Neural cell (in vitro differentiated cells): ENCODE data around the gene XRRA1. TPM values are rescaled to one million over a fixed set of nuclear protein-coding genes. Genes with fewer than 3 reads are reported as not detected.

Experiments used
- H2AFZ ChIP-seq: fragments of 200-600, 300-800 bp; sonication (generic), shearing (Covaris generic); 2 replicates; pipeline ENCODE4 v1.6.0; 2014; ENCODE audit warnings: low read depth, mild to moderate bottlenecking, antibody characterized with exemption, low read length, moderate library complexity
- H3F3A ChIP-seq: fragments of 200-600 bp; shearing (Covaris generic); 2 replicates; pipeline ENCODE4 v1.6.1; 2016; ENCODE audit warnings: mild to moderate bottlenecking, moderate library complexity, mixed read lengths, antibody characterized with exemption, low read length; ENCODE audit not compliant: insufficient read depth, poor library complexity, severe bottlenecking
- H3K27ac ChIP-seq: fragments of 200-600, 300-800 bp; sonication (generic), shearing (Covaris generic); 2 replicates; pipeline ENCODE4 v1.5.1; 2014; ENCODE audit warnings: mild to moderate bottlenecking, low read length, moderate library complexity
- H3K27me3 ChIP-seq: fragments of 300-800, 200-600 bp; sonication (generic), shearing (Covaris generic); 2 replicates; pipeline ENCODE4 v1.6.0; 2014; ENCODE audit warnings: mild to moderate bottlenecking, low read depth, low read length, moderate library complexity; ENCODE audit not compliant: insufficient read depth
- H3K36me3 ChIP-seq: fragments of 300-800, 200-600 bp; sonication (generic), shearing (Covaris generic); 2 replicates; pipeline ENCODE4 v1.5.1; 2014; ENCODE audit warnings: mild to moderate bottlenecking, antibody characterized with exemption, low read length, moderate library complexity; ENCODE audit not compliant: insufficient read depth
- H3K4me2 ChIP-seq: fragments of 300-800, 200-600 bp; sonication (generic), shearing (Covaris generic); 2 replicates; pipeline ENCODE4 v1.6.0; 2014; ENCODE audit warnings: mild to moderate bottlenecking, low read length
- H3K4me3 ChIP-seq: fragments of 300-800, 200-600 bp; sonication (generic), shearing (Covaris generic); 2 replicates; pipeline ENCODE4 v1.5.1; 2014; ENCODE audit warnings: mild to moderate bottlenecking, low read length, moderate library complexity
- H3K79me2 ChIP-seq: fragments of 200-600 bp; shearing (Covaris generic); replicated peaks from 2 replicates; pipeline ENCODE4 v1.6.0; 2014; ENCODE audit warnings: mild to moderate bottlenecking, low read length, moderate library complexity; ENCODE audit not compliant: insufficient read depth
- H3K9ac ChIP-seq: fragments of 300-800, 200-600 bp; sonication (generic), shearing (Covaris generic); 2 replicates; pipeline ENCODE4 v1.6.1; 2016; ENCODE audit warnings: mild to moderate bottlenecking, low read length, mixed read lengths
- H3K9me2 ChIP-seq: fragments of 200-600 bp; shearing (Covaris generic); 2 replicates; pipeline ENCODE4 v1.6.1; 2016; ENCODE audit warnings: mild to moderate bottlenecking, low read length, mixed read lengths; ENCODE audit not compliant: insufficient read depth
- H3K9me3 ChIP-seq: fragments of 200-600, 300-800 bp; sonication (generic), shearing (Covaris generic); 2 replicates; pipeline ENCODE4 v1.6.1; 2016; ENCODE audit warnings: mild to moderate bottlenecking, mixed run types, low read length, moderate library complexity, mixed read lengths
- H4K20me1 ChIP-seq: fragments of 200-600 bp; shearing (Covaris generic); 2 replicates; pipeline ENCODE4 v1.6.1; 2016; ENCODE audit warnings: mild to moderate bottlenecking, mixed run types; ENCODE audit not compliant: insufficient read depth
- EP300 ChIP-seq: fragments of 450-650 bp; conservative IDR thresholded peaks from 2 replicates; pipeline ENCODE4 v1.6.1; 2014; ENCODE audit warnings: antibody characterized with exemption, mild to moderate bottlenecking, moderate library complexity; ENCODE audit not compliant: poor library complexity, severe bottlenecking
- EZH2 ChIP-seq: fragments of 200-600, 300-800 bp; shearing (Covaris generic), sonication (generic); IDR thresholded peaks from 2 replicates; pipeline ENCODE4 v1.6.1; 2014; ENCODE audit warnings: antibody characterized with exemption, low read length, borderline replicate concordance, mild to moderate bottlenecking; ENCODE audit not compliant: insufficient read depth, poor library complexity, severe bottlenecking
- MXI1 ChIP-seq: fragments of 450-650 bp; conservative IDR thresholded peaks from 2 replicates; pipeline ENCODE4 v1.6.1; 2014; ENCODE audit warnings: antibody characterized with exemption, mild to moderate bottlenecking; ENCODE audit not compliant: poor library complexity, severe bottlenecking
- POLR2AphosphoS5 ChIP-seq: IDR thresholded peaks from 2 replicates; pipeline ENCODE4 v1.6.1; 2012
- RAD21 ChIP-seq: fragments of 450-650 bp; conservative IDR thresholded peaks from 2 replicates; pipeline ENCODE4 v1.6.1; 2014; ENCODE audit warnings: antibody characterized with exemption, mild to moderate bottlenecking, moderate library complexity
- REST ChIP-seq: IDR thresholded peaks from 2 replicates; pipeline ENCODE4 v1.6.1; 2012; ENCODE audit warnings: borderline replicate concordance
- SMC3 ChIP-seq: fragments of 450-650 bp; conservative IDR thresholded peaks from 2 replicates; pipeline ENCODE4 v1.6.1; 2014; ENCODE audit warnings: antibody characterized with exemption, mild to moderate bottlenecking, moderate library complexity; ENCODE audit not compliant: poor library complexity
- TAF1 ChIP-seq: IDR thresholded peaks from 2 replicates; pipeline ENCODE4 v1.6.1; 2012; ENCODE audit warnings: low read depth
- polyA plus RNA-seq: library from polyadenylated mRNA; depleted of rRNA; stranded (reverse); fragments of >200 nt; gene quantifications from 2 replicates; pipeline ENCODE4 v1.2.3, GENCODE V29; 2014
- TF ChIP-seq, protein P1 (sequence below): fragments of 450-650 bp; IDR thresholded peaks from 2 replicates; pipeline ENCODE4 v1.5.1; 2014; ENCODE audit warnings: antibody characterized with exemption, mild to moderate bottlenecking, moderate library complexity; ENCODE audit not compliant: poor library complexity, severe bottlenecking

Gene XRRA1
- polyA plus RNA-seq, 1 donor from 2014 or later: 2.7 TPM

DNA sequence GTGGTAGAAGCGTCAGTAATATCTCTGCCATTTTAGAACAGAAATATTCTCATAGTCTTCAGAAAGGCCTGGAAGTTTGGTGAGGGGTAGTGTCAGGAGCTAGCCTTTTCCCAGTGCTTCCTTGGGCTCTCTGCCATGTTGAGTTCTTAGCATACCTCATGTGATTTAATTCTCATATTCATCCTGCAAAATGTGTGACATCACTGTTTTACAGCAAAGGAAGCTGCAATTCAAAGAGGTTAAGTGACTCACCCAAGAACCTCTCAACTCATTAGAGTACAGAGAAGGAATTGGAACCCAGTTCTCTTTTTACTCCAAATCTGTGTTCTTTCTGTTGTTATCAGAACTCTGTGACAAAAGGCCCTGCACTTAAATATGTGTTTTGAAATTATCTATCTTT is 128.1 kb downstream of the XRRA1 start:
- H2AFZ ChIP-seq: no peak overlapping the region
- no peak overlapping the region for H3K27ac ChIP-seq
- H3F3A ChIP-seq: no peaks in the 10 kb centered on the region
- H3K9ac ChIP-seq: no peak overlapping the region
- no peaks in the 10 kb centered on the region for H4K20me1 ChIP-seq
- H3K27me3 ChIP-seq: no peaks in the 10 kb centered on the region
- TF ChIP-seq EZH2 (no peak), REST (no peak), SMC3 (no peak), POLR2AphosphoS5 (no peak), TAF1 (no peak), RAD21 (no peak), MXI1 (no peak), EP300 (no peak)
- TF ChIP-seq, protein P1, sequence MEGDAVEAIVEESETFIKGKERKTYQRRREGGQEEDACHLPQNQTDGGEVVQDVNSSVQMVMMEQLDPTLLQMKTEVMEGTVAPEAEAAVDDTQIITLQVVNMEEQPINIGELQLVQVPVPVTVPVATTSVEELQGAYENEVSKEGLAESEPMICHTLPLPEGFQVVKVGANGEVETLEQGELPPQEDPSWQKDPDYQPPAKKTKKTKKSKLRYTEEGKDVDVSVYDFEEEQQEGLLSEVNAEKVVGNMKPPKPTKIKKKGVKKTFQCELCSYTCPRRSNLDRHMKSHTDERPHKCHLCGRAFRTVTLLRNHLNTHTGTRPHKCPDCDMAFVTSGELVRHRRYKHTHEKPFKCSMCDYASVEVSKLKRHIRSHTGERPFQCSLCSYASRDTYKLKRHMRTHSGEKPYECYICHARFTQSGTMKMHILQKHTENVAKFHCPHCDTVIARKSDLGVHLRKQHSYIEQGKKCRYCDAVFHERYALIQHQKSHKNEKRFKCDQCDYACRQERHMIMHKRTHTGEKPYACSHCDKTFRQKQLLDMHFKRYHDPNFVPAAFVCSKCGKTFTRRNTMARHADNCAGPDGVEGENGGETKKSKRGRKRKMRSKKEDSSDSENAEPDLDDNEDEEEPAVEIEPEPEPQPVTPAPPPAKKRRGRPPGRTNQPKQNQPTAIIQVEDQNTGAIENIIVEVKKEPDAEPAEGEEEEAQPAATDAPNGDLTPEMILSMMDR: no peak
- H3K4me3 ChIP-seq: no peak overlapping the region
- H3K9me3 ChIP-seq: no peaks in the 10 kb centered on the region
- no peak overlapping the region for H3K4me2 ChIP-seq
- H3K9me2 ChIP-seq: no peaks in the 10 kb centered on the region
- H3K36me3 ChIP-seq: peaks cover 4% of the 10 kb centered on the region
- no peaks in the 10 kb centered on the region for H3K79me2 ChIP-seq

- Histone ChIP-seq H3K9ac (no peak overlapping the region), H3K4me2 (no peak overlapping the region), H3K27ac (no peak overlapping the region), H2AFZ (no peak overlapping the region), H3K9me3 (no peaks in the 10 kb centered on the region), H3F3A (no peaks in the 10 kb centered on the region), H3K9me2 (no peaks in the 10 kb centered on the region), H4K20me1 (no peaks in the 10 kb centered on the region), H3K27me3 (no peaks in the 10 kb centered on the region), H3K4me3 (no peak overlapping the region), H3K79me2 (no peaks in the 10 kb centered on the region), H3K36me3 (peaks cover 4% of the 10 kb centered on the region)
- TF ChIP-seq POLR2AphosphoS5: no peak
- TF ChIP-seq EZH2: no peak
- TF ChIP-seq, protein P1: no peak
- no peak for TF ChIP-seq EP300
- TF ChIP-seq RAD21: no peak
- no peak for TF ChIP-seq SMC3
- no peak for TF ChIP-seq REST
- no peak for TF ChIP-seq MXI1
- no peak for TF ChIP-seq TAF1
Observed at GRCh38 chr11:74819400-74819799, 129.5 kb downstream of the XRRA1 start.
